Endothelial cell of umbilical vein (primary cell): ENCODE measurements around the gene KRTAP4-3. TPM values are rescaled to one million over a fixed set of nuclear protein-coding genes. Genes with fewer than 3 reads are reported as not detected.
"Not testable (repeated sequence)": the region's sequence is repeated elsewhere in the genome, so short reads cannot be mapped to it uniquely, and the experiment has no call there.

ENCODE experiments used
- BruUV-seq: library from RNA; stranded (reverse); fragments of 400-500 nt; replicated peaks from 2 replicates; lab custom pipeline; 2021; lab: Mats Ljungman, UMichigan
- CTCF ChIA-PET: fragments of 300-600, 350-600 bp; sonication (Branson Sonifier 250); formaldehyde crosslinking; loops from one replicate; lab custom pipeline; 2021; ENCODE audit warnings: antibody characterized with exemption, inconsistent platforms; lab: Charles Lee
- POLR2A ChIA-PET: fragments of 300-600, 350-600 bp; sonication (Branson Sonifier 250); formaldehyde crosslinking; loops from one replicate; lab custom pipeline; 2021; ENCODE audit warnings: antibody characterized with exemption, inconsistent platforms; lab: Charles Lee
- DNase-seq: peaks from one replicate; pipeline ENCODE4 v3.0.0-alpha.2; 2011; ENCODE audit warnings: low read depth, low spot score
- FAIRE-seq: peaks from 2 replicates; lab custom pipeline; 2011; peaks lifted over from hg19 to GRCh38; lab: Jason Lieb, UNC
- H2AFZ ChIP-seq: 2 replicates; pipeline ENCODE4 v1.6.0; 2012; ENCODE audit warnings: low read depth, low read length, control low read depth, inconsistent platforms
- H3K27ac ChIP-seq: 2 replicates; pipeline ENCODE4 v1.5.1; 2011; ENCODE audit warnings: low read depth, mild to moderate bottlenecking, control low read depth, low read length, moderate library complexity; ENCODE audit not compliant: insufficient read depth
- H3K27me3 ChIP-seq, 2 experiments: 2 replicates each; pipeline versions ENCODE4 v1.6.0 to v1.6.1; 2011; ENCODE audit warnings: low read length in 2 of 2, mixed read lengths in 1 of 2; ENCODE audit not compliant: control insufficient read depth in 2 of 2, insufficient read depth in 2 of 2
- H3K36me3 ChIP-seq, 2 experiments: 2 replicates in 1 of 2; 3 replicates in 1 of 2; pipeline ENCODE4 v1.5.1; 2011; ENCODE audit warnings: low read length in 2 of 2, mild to moderate bottlenecking in 1 of 2, moderate library complexity in 1 of 2; ENCODE audit not compliant: control insufficient read depth in 2 of 2, insufficient read depth in 2 of 2; ENCODE audit errors: extremely low read depth in 1 of 2
- H3K4me1 ChIP-seq: 3 replicates; pipeline ENCODE4 v1.5.1; 2011; ENCODE audit warnings: mild to moderate bottlenecking, low read length; ENCODE audit not compliant: control insufficient read depth, insufficient read depth; ENCODE audit errors: extremely low read depth
- H3K4me2 ChIP-seq: 2 replicates; pipeline ENCODE4 v1.6.1; 2011; ENCODE audit warnings: low read length, control low read depth, mixed read lengths; ENCODE audit not compliant: insufficient read depth
- H3K4me3 ChIP-seq, 3 experiments: fragments of 200-600 bp in 1 of 3; sonication (generic), shearing (Covaris generic) in 1 of 3; replicated peaks in 1 of 3; 2 replicates each; pipeline ENCODE4 v1.5.1; 2011 to 2016; ENCODE audit warnings: control low read depth in 3 of 3, low read length in 3 of 3, mild to moderate bottlenecking in 2 of 3, inconsistent platforms in 1 of 3, low read depth in 1 of 3, moderate library complexity in 1 of 3; ENCODE audit not compliant: insufficient read depth in 1 of 3
- H3K79me2 ChIP-seq: 2 replicates; pipeline ENCODE4 v1.6.0; 2012; ENCODE audit warnings: low read length, inconsistent platforms; ENCODE audit not compliant: control insufficient read depth, insufficient read depth
- H3K9ac ChIP-seq: replicated peaks from 2 replicates; pipeline ENCODE3; 2011; ENCODE audit warnings: low read length, control low read depth; ENCODE audit not compliant: insufficient read depth; ENCODE audit errors: extremely low read depth
- H3K9me1 ChIP-seq: replicated peaks from 3 replicates; pipeline ENCODE4 v1.6.0; 2011; ENCODE audit warnings: mild to moderate bottlenecking, low read length; ENCODE audit not compliant: control insufficient read depth, insufficient read depth; ENCODE audit errors: extremely low read depth
- H3K9me3 ChIP-seq: replicated peaks from 2 replicates; pipeline ENCODE4 v1.5.1; 2012; ENCODE audit warnings: low read length, inconsistent platforms; ENCODE audit not compliant: control insufficient read depth, insufficient read depth
- H4K20me1 ChIP-seq: replicated peaks from 2 replicates; pipeline ENCODE3; 2011; ENCODE audit warnings: mild to moderate bottlenecking, low read length; ENCODE audit not compliant: control insufficient read depth, insufficient read depth; ENCODE audit errors: extremely low read depth
- dilution Hi-C: fragments of 300-500 bp; cut with MboI; formaldehyde crosslinking; loops from one replicate; pipeline ENCODE4 v1.15.0; 2019; ENCODE audit warnings: low sequenced_read_pairs; ENCODE audit not compliant: extremely low pct_ligation_motif_present
- intact Hi-C: fragments of 100-400 bp; cut with micrococcal nuclease; formaldehyde crosslinking; loops from one replicate; pipeline ENCODE4 v1.10.0; 2022
- polyA plus RNA-seq, 4 experiments: library from polyadenylated mRNA; depleted of rRNA in 3 of 4; stranded (reverse) in 3 of 4; unstranded in 1 of 4; fragments of >200 nt; gene quantifications; 2 replicates each; pipeline versions ENCODE4 v1.2.1 to v1.2.3, GENCODE V29; 2011 to 2012; ENCODE audit warnings: missing spikeins in 1 of 4
- small RNA-seq: library from RNA; depleted of rRNA; stranded (forward); fragments of <200 nt; gene quantifications from one replicate; pipeline ENCODE3, GENCODE V24; 2012; ENCODE audit warnings: low replicate concordance, low read depth; ENCODE audit not compliant: insufficient read depth, insufficient read length
- total RNA-seq: library from RNA; stranded (reverse); gene quantifications from 2 replicates; pipeline ENCODE4 v1.2.3, GENCODE V29; 2021

The KRTAP4-3 gene
- total and polyA plus RNA-seq, 2 donors (not counting 3 experiments of a cell fraction or from before 2014, with no cell fraction given) = not detected

DNA sequence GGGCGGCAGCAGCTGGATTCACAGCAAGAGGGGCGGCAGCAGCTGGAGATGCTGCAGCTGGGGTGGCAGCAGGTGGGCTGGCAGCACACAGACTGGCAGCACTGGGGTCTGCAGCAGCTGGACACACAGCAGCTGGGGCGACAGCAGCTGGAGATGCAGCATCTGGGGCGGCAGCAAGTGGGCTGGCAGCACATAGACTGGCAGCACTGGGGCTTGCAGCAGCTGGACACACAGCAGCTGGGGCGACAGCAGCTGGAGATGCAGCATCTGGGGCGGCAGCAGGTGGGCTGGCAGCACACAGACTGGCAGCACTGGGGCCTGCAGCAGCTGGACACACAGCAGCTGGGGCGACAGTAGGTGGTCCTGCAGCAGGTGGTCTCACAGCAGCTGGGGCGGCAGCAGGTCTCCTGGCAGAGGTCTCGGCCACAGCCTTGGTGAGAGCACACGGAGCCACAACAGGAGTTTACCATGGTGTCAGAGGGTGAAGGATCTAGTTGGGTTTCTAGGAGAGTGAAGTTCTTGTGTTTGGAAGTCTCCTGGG, 50.1 kb downstream of the KRTAP4-3 start, which contains the start of gene KRTAP4-11:
TSS of gene KRTAP4-11 (minus strand) at position 528 of the 541 bp plus-strand sequence. CDS start at position 470, 58 bp downstream.
- dilution Hi-C loops, H2AFZ ChIP-seq, intact Hi-C loops, H3K27me3 ChIP-seq, H4K20me1 ChIP-seq, BruUV-seq, H3K36me3 ChIP-seq, H3K79me2 ChIP-seq, H3K4me1 ChIP-seq, H3K9me3 ChIP-seq, DNase-seq, H3K9ac ChIP-seq, H3K4me3 ChIP-seq, H3K4me2 ChIP-seq, H3K27ac ChIP-seq, CTCF ChIA-PET, FAIRE-seq, H3K9me1 ChIP-seq, POLR2A ChIA-PET: not testable (repeated sequence)

Small RNA genes lying within 50 kb of the gene (small RNA-seq; reads per million reads assigned to genes)
- not detected for gene KRTAP4-17P

Other genes starting within 250 kb of the KRTAP4-3 start
Only the 30 nearest of the 40 such genes appear.
- gene KRTAP1-5, start 141.0 kb downstream of the KRTAP4-3 start, total RNA-seq = not detected in 2 replicates
- not detected in 2 replicates for gene KRTAP1-5, start 141.0 kb downstream of the KRTAP4-3 start, polyA plus RNA-seq
- not detected in 2 replicates for gene KRTAP1-4, start 138.0 kb downstream of the KRTAP4-3 start, total RNA-seq
- gene KRTAP1-4, start 138.0 kb downstream of the KRTAP4-3 start, polyA plus RNA-seq = not detected in 2 replicates
- gene KRTAP1-3, start 133.3 kb downstream of the KRTAP4-3 start, total RNA-seq = not detected in 2 replicates
- not detected in 2 replicates for gene KRTAP1-3, start 133.3 kb downstream of the KRTAP4-3 start, polyA plus RNA-seq
- not detected in 2 replicates for gene KRTAP1-1, start 126.8 kb downstream of the KRTAP4-3 start, total RNA-seq
- not detected in 2 replicates for gene KRTAP1-1, start 126.8 kb downstream of the KRTAP4-3 start, polyA plus RNA-seq
- not detected in 2 replicates for gene KRTAP2-1, start 120.9 kb downstream of the KRTAP4-3 start, total RNA-seq
- gene KRTAP2-1, start 120.9 kb downstream of the KRTAP4-3 start, polyA plus RNA-seq = not detected in 2 replicates
- gene KRTAP2-2, start 113.0 kb downstream of the KRTAP4-3 start, total RNA-seq = not detected in 2 replicates
- gene KRTAP2-2, start 113.0 kb downstream of the KRTAP4-3 start, polyA plus RNA-seq = not detected in 2 replicates
- gene KRTAP2-3, start 108.1 kb downstream of the KRTAP4-3 start, total RNA-seq = not detected in 2 replicates
- gene KRTAP2-3, start 108.1 kb downstream of the KRTAP4-3 start, polyA plus RNA-seq = not detected in 2 replicates
- gene KRTAP2-4, start 102.3 kb downstream of the KRTAP4-3 start, total RNA-seq = not detected in 2 replicates
- gene KRTAP2-4, start 102.3 kb downstream of the KRTAP4-3 start, polyA plus RNA-seq = not detected in 2 replicates
- gene KRTAP4-7, start 84.1 kb downstream of the KRTAP4-3 start, total RNA-seq = not detected in 2 replicates
- gene KRTAP4-7, start 84.1 kb downstream of the KRTAP4-3 start, polyA plus RNA-seq = not detected in 2 replicates
- not detected in 2 replicates for gene KRTAP4-8, start 70.1 kb downstream of the KRTAP4-3 start, total RNA-seq
- not detected in 2 replicates for gene KRTAP4-8, start 70.1 kb downstream of the KRTAP4-3 start, polyA plus RNA-seq
- gene KRTAP4-16, start 66.0 kb downstream of the KRTAP4-3 start, total RNA-seq = not detected in 2 replicates
- gene KRTAP4-16, start 66.0 kb downstream of the KRTAP4-3 start, polyA plus RNA-seq = not detected in 2 replicates
- gene KRTAP4-9, start 62.8 kb downstream of the KRTAP4-3 start, total RNA-seq = not detected in 2 replicates
- gene KRTAP4-9, start 62.8 kb downstream of the KRTAP4-3 start, polyA plus RNA-seq = not detected in 2 replicates
- not detected in 2 replicates for gene KRTAP4-11, start 49.8 kb downstream of the KRTAP4-3 start, total RNA-seq
- gene KRTAP4-11, start 49.8 kb downstream of the KRTAP4-3 start, polyA plus RNA-seq = not detected in 2 replicates
- not detected in 2 replicates for gene KRTAP4-12, start 44.0 kb downstream of the KRTAP4-3 start, total RNA-seq
- not detected in 2 replicates for gene KRTAP4-12, start 44.0 kb downstream of the KRTAP4-3 start, polyA plus RNA-seq
- gene KRTAP4-6, start 27.7 kb downstream of the KRTAP4-3 start, total RNA-seq = not detected in 2 replicates
- not detected in 2 replicates for gene KRTAP4-6, start 27.7 kb downstream of the KRTAP4-3 start, polyA plus RNA-seq
- gene KRTAP4-5, start 18.4 kb downstream of the KRTAP4-3 start, total RNA-seq = not detected in 2 replicates
- not detected in 2 replicates for gene KRTAP4-5, start 18.4 kb downstream of the KRTAP4-3 start, polyA plus RNA-seq
- gene KRTAP4-4, start 7.5 kb downstream of the KRTAP4-3 start, total RNA-seq = not detected in 2 replicates
- not detected in 2 replicates for gene KRTAP4-4, start 7.5 kb downstream of the KRTAP4-3 start, polyA plus RNA-seq
- gene KRTAP4-2, start 10.0 kb upstream of the KRTAP4-3 start, total RNA-seq = not detected in 2 replicates
- not detected in 2 replicates for gene KRTAP4-2, start 10.0 kb upstream of the KRTAP4-3 start, polyA plus RNA-seq
- not detected in 2 replicates for gene KRTAP4-1, start 16.7 kb upstream of the KRTAP4-3 start, total RNA-seq
- gene KRTAP4-1, start 16.7 kb upstream of the KRTAP4-3 start, polyA plus RNA-seq = not detected in 2 replicates
- not detected in 2 replicates for gene KRTAP9-1, start 21.7 kb upstream of the KRTAP4-3 start, total RNA-seq
- gene KRTAP9-1, start 21.7 kb upstream of the KRTAP4-3 start, polyA plus RNA-seq = not detected in 2 replicates
- gene KRTAP9-2, start 58.4 kb upstream of the KRTAP4-3 start, total RNA-seq = not detected in 2 replicates
- gene KRTAP9-2, start 58.4 kb upstream of the KRTAP4-3 start, polyA plus RNA-seq = not detected in 2 replicates
- gene KRTAP9-3, start 64.2 kb upstream of the KRTAP4-3 start, total RNA-seq = not detected in 2 replicates
- gene KRTAP9-3, start 64.2 kb upstream of the KRTAP4-3 start, polyA plus RNA-seq = not detected in 2 replicates
- gene KRTAP9-8, start 69.8 kb upstream of the KRTAP4-3 start, total RNA-seq = not detected in 2 replicates
- gene KRTAP9-8, start 69.8 kb upstream of the KRTAP4-3 start, polyA plus RNA-seq = not detected in 2 replicates
- not detected in 2 replicates for gene KRTAP9-4, start 81.5 kb upstream of the KRTAP4-3 start, total RNA-seq
- not detected in 2 replicates for gene KRTAP9-4, start 81.5 kb upstream of the KRTAP4-3 start, polyA plus RNA-seq
- gene KRTAP9-9, start 87.2 kb upstream of the KRTAP4-3 start, total RNA-seq = not detected in 2 replicates
- gene KRTAP9-9, start 87.2 kb upstream of the KRTAP4-3 start, polyA plus RNA-seq = not detected in 2 replicates
- gene KRTAP9-6, start 97.2 kb upstream of the KRTAP4-3 start, total RNA-seq = not detected in 2 replicates
- gene KRTAP9-6, start 97.2 kb upstream of the KRTAP4-3 start, polyA plus RNA-seq = not detected in 2 replicates
- gene KRTAP9-7, start 107.5 kb upstream of the KRTAP4-3 start, total RNA-seq = not detected in 2 replicates
- not detected in 2 replicates for gene KRTAP9-7, start 107.5 kb upstream of the KRTAP4-3 start, polyA plus RNA-seq
- not detected in 2 replicates for gene KRTAP29-1, start 134.6 kb upstream of the KRTAP4-3 start, total RNA-seq
- not detected in 2 replicates for gene KRTAP29-1, start 134.6 kb upstream of the KRTAP4-3 start, polyA plus RNA-seq
- gene KRTAP16-1, start 141.1 kb upstream of the KRTAP4-3 start, total RNA-seq = not detected in 2 replicates
- not detected in 2 replicates for gene KRTAP16-1, start 141.1 kb upstream of the KRTAP4-3 start, polyA plus RNA-seq
- gene KRTAP17-1, start 147.5 kb upstream of the KRTAP4-3 start, total RNA-seq = not detected in 2 replicates
- not detected in 2 replicates for gene KRTAP17-1, start 147.5 kb upstream of the KRTAP4-3 start, polyA plus RNA-seq